ENCODE measurements around the gene TMX2. TPM values are rescaled to one million over a fixed set of nuclear protein-coding genes. Genes with fewer than 3 reads are reported as not detected.
A peak's percentile ranks its signal among the peaks of the same experiment; 100 is the strongest.
"Not testable (repeated sequence)": the region's sequence is repeated elsewhere in the genome, so short reads cannot be mapped to it uniquely, and the experiment has no call there.

Gene TMX2
- polyA plus RNA-seq, 1 donor (not counting 4 experiments of a cell fraction or from before 2014, with no cell fraction given), result 92.8 TPM

- H3K9me3 ChIP-seq (ENCODE audit: control insufficient read depth, low read depth, low read length), result no peaks in the 10 kb centered on the region
- peaks cover 25% of the 10 kb centered on the region for H3K4me1 ChIP-seq (ENCODE audit: control insufficient read depth, extremely low read depth, insufficient read depth, low read length)
- peak overlapping the region; percentile 93 for H3K4me2 ChIP-seq (ENCODE audit: control insufficient read depth, extremely low read depth, insufficient read depth, low read depth, low read length)
- peaks cover 56% of the 10 kb centered on the region for H3K79me2 ChIP-seq (ENCODE audit: control insufficient read depth, insufficient read depth, low read length)
- no peaks in the 10 kb centered on the region for H3K9me1 ChIP-seq (ENCODE audit: control insufficient read depth, extremely low read depth, insufficient read depth, low read length)
- H3K4me3 ChIP-seq (ENCODE audit: control insufficient read depth in 2 of 3, extremely low read depth in 1 of 3, insufficient read depth in 2 of 3, low read depth in 1 of 3, low read length in 3 of 3), result peak overlapping the region; percentile 66 to 100 (median 97)
- H3K27ac ChIP-seq (ENCODE audit: control insufficient read depth, insufficient read depth, low read length), result peak overlapping the region; percentile 87
- dilution Hi-C loops (cut with MboI; ENCODE audit: extremely low pct_ligation_motif_present, low sequenced_read_pairs), result no loop called here
- H4K20me1 ChIP-seq (ENCODE audit: control insufficient read depth, extremely low read depth, insufficient read depth, low read length), result no peaks in the 10 kb centered on the region
- FAIRE-seq (no peak), DNase-seq (ENCODE audit: low read depth, low spot score) (no peak)
- peaks cover 0 to 2% of the 10 kb centered on the region in 2 experiments for H3K36me3 ChIP-seq (ENCODE audit: control insufficient read depth in 2 of 2, extremely low read depth in 1 of 2, insufficient read depth in 2 of 2, low read length in 2 of 2)
- H3K27me3 ChIP-seq (ENCODE audit: control insufficient read depth, extremely low read depth, insufficient read depth, low read length), result no peaks in the 10 kb centered on the region
- TF ChIP-seq CTCF (optimal IDR thresholded peaks at IDR 0.05 in 1 of 3, IDR thresholded peaks at IDR 0.05 in 1 of 3, conservative IDR thresholded peaks at IDR 0.05 in 1 of 3; ENCODE audit: extremely low read depth in 1 of 3, insufficient read depth in 2 of 3, low read length in 3 of 3), result no peak
- TF ChIP-seq EZH2 (IDR thresholded peaks at IDR 0.05; ENCODE audit: low read length), result no peak
- H2AFZ ChIP-seq (ENCODE audit: control insufficient read depth, low read length), result no peak overlapping the region
- H3K9ac ChIP-seq (ENCODE audit: control insufficient read depth, extremely low read depth, insufficient read depth, low read length), result peak overlapping the region; percentile 96
Observed at GRCh38 chr11:57713835-57714234, 1.4 kb downstream of the TMX2 start.

- H3K27ac ChIP-seq (ENCODE audit: control insufficient read depth, insufficient read depth, low read length); H3K4me2 ChIP-seq (ENCODE audit: control insufficient read depth, extremely low read depth, insufficient read depth, low read depth, low read length); H4K20me1 ChIP-seq (ENCODE audit: control insufficient read depth, extremely low read depth, insufficient read depth, low read length); DNase-seq (ENCODE audit: low read depth, low spot score); H2AFZ ChIP-seq (ENCODE audit: control insufficient read depth, low read length); H3K27me3 ChIP-seq (ENCODE audit: control insufficient read depth, extremely low read depth, insufficient read depth, low read length); H3K9me3 ChIP-seq (ENCODE audit: control insufficient read depth, low read depth, low read length); H3K36me3 ChIP-seq (ENCODE audit: control insufficient read depth in 2 of 2, extremely low read depth in 1 of 2, insufficient read depth in 2 of 2, low read length in 2 of 2); H3K9ac ChIP-seq (ENCODE audit: control insufficient read depth, extremely low read depth, insufficient read depth, low read length); H3K9me1 ChIP-seq (ENCODE audit: control insufficient read depth, extremely low read depth, insufficient read depth, low read length); FAIRE-seq; dilution Hi-C loops (cut with MboI; ENCODE audit: extremely low pct_ligation_motif_present, low sequenced_read_pairs); H3K4me3 ChIP-seq (ENCODE audit: control insufficient read depth in 2 of 3, extremely low read depth in 1 of 3, insufficient read depth in 2 of 3, low read depth in 1 of 3, low read length in 3 of 3): not testable (repeated sequence)
- peaks cover 13% of the 10 kb centered on the region for H3K4me1 ChIP-seq (ENCODE audit: control insufficient read depth, extremely low read depth, insufficient read depth, low read length)
- H3K79me2 ChIP-seq (ENCODE audit: control insufficient read depth, insufficient read depth, low read length), result peaks cover 64% of the 10 kb centered on the region
Observed at GRCh38 chr11:57716726-57717125, 4.3 kb downstream of the TMX2 start.

- peak; percentile 34 for FAIRE-seq
- Histone ChIP-seq H3K27me3 (ENCODE audit: control insufficient read depth, extremely low read depth, insufficient read depth, low read length) (no peaks in the 10 kb centered on the region), H2AFZ (ENCODE audit: control insufficient read depth, low read length) (no peak overlapping the region), H3K9ac (ENCODE audit: control insufficient read depth, extremely low read depth, insufficient read depth, low read length) (no peak overlapping the region), H3K9me3 (ENCODE audit: control insufficient read depth, low read depth, low read length) (no peaks in the 10 kb centered on the region), H3K79me2 (ENCODE audit: control insufficient read depth, insufficient read depth, low read length) (peaks cover 63% of the 10 kb centered on the region), H3K4me1 (ENCODE audit: control insufficient read depth, extremely low read depth, insufficient read depth, low read length) (peaks cover 18% of the 10 kb centered on the region), H3K36me3 (ENCODE audit: control insufficient read depth in 2 of 2, extremely low read depth in 1 of 2, insufficient read depth in 2 of 2, low read length in 2 of 2) (peaks cover 0 to 3% of the 10 kb centered on the region in 2 experiments), H3K27ac (ENCODE audit: control insufficient read depth, insufficient read depth, low read length) (peak overlapping the region; percentile 34), H3K9me1 (ENCODE audit: control insufficient read depth, extremely low read depth, insufficient read depth, low read length) (no peaks in the 10 kb centered on the region), H3K4me2 (ENCODE audit: control insufficient read depth, extremely low read depth, insufficient read depth, low read depth, low read length) (peak overlapping the region; percentile 41), H3K4me3 (ENCODE audit: control insufficient read depth in 2 of 3, extremely low read depth in 1 of 3, insufficient read depth in 2 of 3, low read depth in 1 of 3, low read length in 3 of 3) (no peak overlapping the region), H4K20me1 (ENCODE audit: control insufficient read depth, extremely low read depth, insufficient read depth, low read length) (peaks cover 5% of the 10 kb centered on the region)
- dilution Hi-C loops (cut with MboI; ENCODE audit: extremely low pct_ligation_motif_present, low sequenced_read_pairs), result no loop called here
- TF ChIP-seq CTCF (optimal IDR thresholded peaks at IDR 0.05 in 1 of 3, IDR thresholded peaks at IDR 0.05 in 1 of 3, conservative IDR thresholded peaks at IDR 0.05 in 1 of 3; ENCODE audit: extremely low read depth in 1 of 3, insufficient read depth in 2 of 3, low read length in 3 of 3) (no peak), EZH2 (IDR thresholded peaks at IDR 0.05; ENCODE audit: low read length) (no peak)
- no peak for DNase-seq (ENCODE audit: low read depth, low spot score)
Observed at GRCh38 chr11:57727185-57727584, 14.8 kb downstream of the TMX2 start.

All from keratinocyte (primary cell).